ENCODE data around the gene TMEM91.

TMEM91 gene

DNA sequence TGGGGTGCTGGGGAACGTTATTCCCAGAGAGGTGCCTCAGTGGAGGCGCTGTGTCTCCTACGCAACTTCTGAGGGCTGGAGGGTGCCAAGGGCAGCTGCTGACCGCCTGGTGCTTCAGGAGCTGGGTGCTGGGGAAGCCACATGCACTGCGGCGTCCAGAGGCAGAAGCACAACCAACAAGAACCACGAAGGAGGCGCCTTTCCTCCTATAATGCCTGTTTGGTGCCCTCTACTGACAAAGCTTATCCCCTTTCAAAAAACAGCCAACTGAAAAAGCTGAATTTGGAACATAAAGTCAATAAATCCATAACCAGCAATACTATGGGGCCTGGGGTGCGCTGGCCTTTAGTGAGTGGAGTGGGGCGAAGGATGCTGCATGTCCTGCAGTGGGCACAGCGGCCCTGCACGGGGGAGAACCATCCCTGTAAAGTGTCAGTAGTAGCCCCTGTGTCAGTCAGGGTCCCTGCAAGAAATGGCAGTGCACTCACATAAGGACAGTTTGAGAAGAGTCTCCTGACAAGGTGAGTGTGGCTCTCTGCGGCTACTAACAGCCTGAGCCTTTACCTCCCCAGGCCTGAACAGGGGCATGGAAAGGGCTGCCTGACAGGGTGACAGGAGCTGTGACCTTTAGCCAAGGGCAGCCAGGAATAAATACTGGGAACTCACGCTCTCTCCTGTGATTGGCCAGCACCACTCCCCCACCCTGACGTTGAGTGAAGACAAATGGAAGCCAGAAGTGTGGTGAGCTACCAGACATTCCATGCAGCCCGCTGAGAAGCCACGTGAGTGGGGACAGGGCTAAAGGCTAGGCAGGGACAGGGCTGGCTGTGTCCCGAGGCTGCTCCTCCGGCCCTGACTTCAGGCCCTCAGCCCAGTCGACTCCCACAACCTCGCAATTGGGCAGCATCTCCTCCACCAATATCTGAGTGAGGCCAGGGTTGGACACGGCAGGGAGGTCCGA, 55.4 kb downstream of the TMEM91 start:
- no peak for DNase-seq (ENCODE audit: low read depth)

DNA sequence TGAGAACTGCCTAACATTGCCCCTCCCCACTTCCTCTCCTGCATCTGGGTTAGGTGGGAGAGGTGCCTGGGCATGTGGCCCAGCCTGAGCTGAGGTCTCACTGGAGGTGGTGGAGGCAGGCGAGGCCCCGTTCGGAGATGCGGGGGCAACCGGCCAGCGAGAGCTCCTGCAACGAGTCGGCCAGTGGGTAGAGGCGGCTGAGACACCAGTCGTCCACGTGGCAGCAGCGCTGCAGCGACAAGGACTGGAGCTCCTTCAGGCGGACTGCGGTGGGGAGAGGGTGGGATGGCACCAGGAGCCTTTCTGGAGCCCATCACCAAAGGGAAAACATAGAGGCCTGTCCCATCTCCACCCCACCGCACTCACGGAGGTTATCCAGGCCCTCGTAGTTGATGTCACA, 56.8 kb downstream of the TMEM91 start:
- DNase-seq (ENCODE audit: low read depth), result no peak
